HUES64 (cell line): Measurements from ENCODE around the gene HDAC7.

Source experiments
- H3K27ac ChIP-seq: 2 replicates; pipeline ENCODE4 v1.7.0; 2013; ENCODE audit warnings: low read depth, low read length, inconsistent platforms
- H3K27me3 ChIP-seq: 2 replicates; pipeline ENCODE4 v1.6.1; 2013; ENCODE audit warnings: mild to moderate bottlenecking, low read length; ENCODE audit not compliant: insufficient read depth
- H3K36me3 ChIP-seq: 2 replicates; pipeline ENCODE4 v1.6.1; 2013; ENCODE audit warnings: mild to moderate bottlenecking, low read length; ENCODE audit not compliant: insufficient read depth
- H3K4me1 ChIP-seq: 2 replicates; pipeline ENCODE4 v1.6.1; 2013; ENCODE audit warnings: mild to moderate bottlenecking, low read length, moderate library complexity; ENCODE audit not compliant: insufficient read depth
- H3K4me3 ChIP-seq: 2 replicates; pipeline ENCODE4 v1.5.1; 2013; ENCODE audit warnings: mild to moderate bottlenecking, low read length, moderate library complexity
- H3K9ac ChIP-seq: 2 replicates; pipeline ENCODE4 v1.6.1; 2013; ENCODE audit warnings: mild to moderate bottlenecking, low read depth, low read length
- H3K9me3 ChIP-seq: 2 replicates; pipeline ENCODE4 v1.6.1; 2013; ENCODE audit warnings: low read depth, low read length; ENCODE audit not compliant: insufficient read depth
- WGBS: fragments of 150-250, 120-280 bp; methylation state at CpG from one replicate; pipeline ENCODE4 v1.1.7; 2013; ENCODE audit warnings: missing lambda C conversion rate; 5-methylcytosine and 5-hydroxymethylcytosine counted together

The HDAC7 gene

DNA sequence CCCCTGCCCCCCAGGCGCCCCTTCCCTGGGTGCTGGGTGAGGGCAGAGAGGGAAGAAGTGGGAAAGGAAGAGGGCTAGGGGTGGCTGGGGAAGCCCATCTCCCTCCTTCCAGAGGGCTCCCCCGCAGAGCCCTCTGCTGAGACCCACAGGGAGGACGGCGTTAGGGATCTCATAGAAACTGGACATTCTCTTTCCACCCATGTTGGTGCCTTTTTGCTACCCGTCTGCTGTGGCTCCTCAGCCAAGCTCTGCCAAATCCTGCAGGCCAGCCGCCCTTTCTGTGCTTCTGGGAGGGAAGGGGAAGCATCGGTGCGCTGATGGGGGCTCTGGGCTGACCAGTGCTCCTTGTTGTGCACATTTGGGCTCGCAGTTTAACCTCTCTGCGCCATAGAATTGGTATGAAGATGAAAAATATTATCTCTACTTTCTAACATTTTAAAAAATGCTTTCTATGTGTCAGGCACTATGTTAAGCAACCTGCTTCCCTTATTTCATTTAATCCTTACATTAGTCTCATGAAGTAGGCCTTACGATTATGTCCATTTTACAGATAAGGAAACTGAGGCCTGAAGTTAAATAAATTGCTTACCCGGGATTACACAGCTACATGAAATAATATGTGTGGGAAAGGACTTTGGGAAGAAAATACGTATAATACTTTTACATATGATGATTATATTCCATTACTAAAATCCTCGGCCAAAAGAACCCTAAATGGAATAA, 45.7 kb downstream of the HDAC7 start:
- Histone ChIP-seq H3K36me3 (no peaks in the 10 kb centered on the region), H3K27me3 (peaks cover 13% of the 10 kb centered on the region), H3K27ac (no peak overlapping the region), H3K4me3 (peak overlapping the region; percentile 68), H3K9me3 (no peaks in the 10 kb centered on the region), H3K4me1 (peaks cover 15% of the 10 kb centered on the region), H3K9ac (peak overlapping the region; percentile 63; the same call in 1 of the 2 replicates)
- WGBS: 67% methylated on average over 9 of the region's 14 CpGs

DNA sequence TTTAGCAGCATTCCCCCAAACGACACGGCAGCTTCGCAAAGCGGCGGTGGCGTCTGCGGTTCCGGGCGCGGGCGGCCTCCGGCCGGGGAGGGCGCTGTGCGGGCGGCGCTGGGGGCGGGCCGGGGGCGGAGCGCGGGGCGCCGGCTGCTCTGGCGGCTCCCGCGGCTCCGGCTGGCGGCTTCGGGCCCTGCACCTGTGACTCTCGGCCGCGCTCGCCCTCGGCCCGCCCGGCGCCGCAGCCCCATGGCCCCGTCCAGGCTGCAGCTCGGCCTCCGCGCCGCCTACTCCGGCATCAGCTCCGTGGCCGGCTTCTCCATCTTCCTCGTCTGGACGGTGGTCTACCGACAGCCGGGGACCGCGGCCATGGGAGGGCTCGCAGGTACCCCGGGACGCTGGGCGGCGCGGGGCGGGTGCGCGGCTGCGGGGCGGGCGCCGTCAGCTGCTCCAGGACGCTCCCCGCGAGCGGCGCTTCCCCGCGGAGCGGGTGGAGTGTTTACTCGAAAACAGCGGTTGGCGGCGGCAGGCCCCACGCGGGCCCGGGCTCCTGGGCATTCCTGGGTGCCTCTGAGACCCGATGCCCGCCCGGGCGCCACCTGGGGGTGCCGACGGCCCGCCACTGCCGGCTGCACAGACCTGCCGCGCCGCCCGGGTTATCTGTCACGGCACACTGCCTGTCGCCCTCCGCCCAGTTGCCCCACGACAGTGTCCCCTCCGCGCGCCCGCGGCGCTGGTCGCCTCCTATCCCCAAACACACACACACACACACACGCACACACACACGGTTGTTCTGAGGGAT, 46.4 kb downstream of the HDAC7 start, which contains the start of gene SLC48A1:
SLC48A1 (plus strand) TSS at position 177 of the 796 bp plus-strand sequence; CDS start at position 244, 67 bp downstream.
- H3K36me3 ChIP-seq: no peaks in the 10 kb centered on the region
- peak within 1 kb of the TSS; percentile 63 for H3K9ac ChIP-seq
- H3K9me3 ChIP-seq: no peaks in the 10 kb centered on the region
- under 1% methylated on average over 104 of the region's 106 CpGs for WGBS
- H3K27ac ChIP-seq: no peak within 1 kb of the TSS
- H3K4me3 ChIP-seq: peak within 1 kb of the TSS; percentile 68
- peaks cover 13% of the 10 kb centered on the region for H3K27me3 ChIP-seq
- H3K4me1 ChIP-seq: peaks cover 16% of the 10 kb centered on the region

DNA sequence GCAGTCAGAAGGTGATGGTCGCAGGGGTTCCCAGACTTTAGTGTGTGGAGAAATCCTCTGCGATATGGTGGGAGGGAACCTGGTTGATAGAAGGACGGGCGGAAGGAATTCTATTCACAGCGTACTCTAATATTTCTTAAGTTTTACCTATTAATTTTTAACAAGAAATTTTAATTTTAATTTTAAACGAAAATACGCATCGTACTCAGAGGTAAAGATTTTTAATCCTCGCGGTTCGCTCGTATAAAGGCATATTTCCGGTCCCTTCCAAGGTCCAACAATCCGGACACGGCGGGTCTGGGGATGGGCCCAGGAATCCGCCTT, 47.0 kb downstream of the HDAC7 start:
- Histone ChIP-seq H3K9ac (peak overlapping the region; percentile 30; the same call in 1 of the 2 replicates), H3K27ac (no peak overlapping the region), H3K4me1 (peaks cover 15% of the 10 kb centered on the region), H3K27me3 (peaks cover 13% of the 10 kb centered on the region), H3K36me3 (no peaks in the 10 kb centered on the region), H3K4me3 (peak overlapping the region; percentile 68), H3K9me3 (no peaks in the 10 kb centered on the region)
- 20% methylated on average over 14 of the region's 17 CpGs for WGBS

DNA sequence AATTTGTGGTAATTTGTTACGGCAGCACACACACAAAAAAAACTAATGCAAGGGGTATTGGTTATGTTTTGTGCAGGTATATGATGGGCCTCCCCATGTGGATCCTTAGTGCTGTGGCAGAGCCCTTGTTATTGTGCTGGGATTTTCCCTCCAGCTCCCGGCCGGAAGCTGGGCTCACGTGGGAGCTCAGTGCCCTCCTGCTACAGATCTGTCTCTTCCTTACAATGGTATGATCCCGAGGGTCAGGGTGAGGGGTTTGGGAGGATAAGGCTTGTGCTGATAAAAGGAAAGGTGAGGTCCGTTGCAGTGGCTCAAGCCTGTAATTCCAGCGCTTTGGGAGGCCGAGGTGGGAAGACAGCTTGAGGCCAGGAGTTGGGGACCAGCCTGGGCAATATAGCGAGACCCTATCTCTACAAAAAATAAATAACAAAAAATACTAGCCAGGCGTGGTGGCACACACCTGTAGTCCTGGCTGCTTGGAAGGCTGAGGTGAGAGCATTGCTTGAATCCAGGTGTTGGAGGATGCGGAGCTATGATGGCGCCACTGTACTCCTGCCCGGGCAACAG, 47.5 kb downstream of the HDAC7 start:
- peaks cover 13% of the 10 kb centered on the region for H3K27me3 ChIP-seq
- H3K36me3 ChIP-seq: no peaks in the 10 kb centered on the region
- H3K9me3 ChIP-seq: no peaks in the 10 kb centered on the region
- peaks cover 15% of the 10 kb centered on the region for H3K4me1 ChIP-seq
- no peak overlapping the region for H3K9ac ChIP-seq
- 77% methylated on average over 13 of the region's 13 CpGs for WGBS
- H3K27ac ChIP-seq: no peak overlapping the region
- peak overlapping the region; percentile 68; the same call in 1 of the 2 replicates for H3K4me3 ChIP-seq

DNA sequence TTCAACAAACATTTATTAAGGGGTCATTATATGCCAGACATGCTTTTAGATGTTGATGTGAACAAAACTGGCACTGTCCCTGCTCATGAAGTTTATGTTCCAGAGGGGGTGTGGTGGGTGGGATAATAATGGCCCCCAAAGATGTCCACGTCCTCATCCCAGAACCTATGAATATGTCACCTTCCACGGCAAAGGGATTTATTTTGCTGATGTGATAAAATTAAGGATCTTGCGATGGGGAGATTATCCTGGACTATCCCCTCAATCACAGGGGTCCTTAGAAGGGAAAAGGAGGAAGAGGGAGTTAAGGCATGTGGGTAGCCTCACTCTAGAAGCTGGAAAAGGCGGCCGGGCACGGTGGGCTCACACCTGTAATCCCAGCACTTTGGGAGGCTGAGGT, 48.4 kb downstream of the HDAC7 start:
- Histone ChIP-seq H3K4me3 (no peak overlapping the region), H3K36me3 (no peaks in the 10 kb centered on the region), H3K9me3 (no peaks in the 10 kb centered on the region), H3K27ac (no peak overlapping the region), H3K27me3 (peaks cover 13% of the 10 kb centered on the region), H3K9ac (no peak overlapping the region), H3K4me1 (peaks cover 11% of the 10 kb centered on the region)
- 92% methylated on average over 4 of the region's 6 CpGs for WGBS

DNA sequence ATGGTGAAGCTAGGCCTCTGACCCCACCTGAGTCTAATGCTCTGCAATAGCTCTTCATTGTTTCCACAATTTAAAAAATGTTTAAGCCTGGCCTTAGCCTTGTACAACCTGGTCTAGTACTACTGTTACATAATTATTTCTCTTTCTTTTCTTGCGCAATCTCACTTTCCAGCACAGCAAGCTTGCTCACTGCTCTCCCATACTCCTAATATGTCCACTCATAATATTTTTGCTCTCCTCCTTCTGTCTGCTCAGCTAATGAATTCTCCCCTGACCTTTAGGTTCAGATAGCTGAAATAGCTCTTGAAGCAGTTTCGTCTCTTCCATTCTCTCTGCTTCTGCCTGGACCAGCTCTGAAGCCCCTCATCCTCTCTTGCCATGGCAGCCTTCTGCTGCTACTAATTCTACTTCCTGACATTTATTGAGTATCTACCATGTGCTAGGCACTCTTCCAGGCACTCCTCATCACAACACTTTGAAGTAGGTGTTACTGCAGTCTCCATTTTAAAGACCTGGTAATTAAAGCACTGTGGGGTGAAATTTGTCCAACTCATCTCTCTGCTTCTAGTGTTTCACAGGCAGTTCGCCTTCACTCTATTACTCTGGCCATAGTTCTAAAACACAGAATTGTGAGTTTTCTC, 49.5 kb downstream of the HDAC7 start:
- WGBS: 93% methylated on average over 3 of the region's 3 CpGs
- H3K9ac ChIP-seq: no peak overlapping the region

DNA sequence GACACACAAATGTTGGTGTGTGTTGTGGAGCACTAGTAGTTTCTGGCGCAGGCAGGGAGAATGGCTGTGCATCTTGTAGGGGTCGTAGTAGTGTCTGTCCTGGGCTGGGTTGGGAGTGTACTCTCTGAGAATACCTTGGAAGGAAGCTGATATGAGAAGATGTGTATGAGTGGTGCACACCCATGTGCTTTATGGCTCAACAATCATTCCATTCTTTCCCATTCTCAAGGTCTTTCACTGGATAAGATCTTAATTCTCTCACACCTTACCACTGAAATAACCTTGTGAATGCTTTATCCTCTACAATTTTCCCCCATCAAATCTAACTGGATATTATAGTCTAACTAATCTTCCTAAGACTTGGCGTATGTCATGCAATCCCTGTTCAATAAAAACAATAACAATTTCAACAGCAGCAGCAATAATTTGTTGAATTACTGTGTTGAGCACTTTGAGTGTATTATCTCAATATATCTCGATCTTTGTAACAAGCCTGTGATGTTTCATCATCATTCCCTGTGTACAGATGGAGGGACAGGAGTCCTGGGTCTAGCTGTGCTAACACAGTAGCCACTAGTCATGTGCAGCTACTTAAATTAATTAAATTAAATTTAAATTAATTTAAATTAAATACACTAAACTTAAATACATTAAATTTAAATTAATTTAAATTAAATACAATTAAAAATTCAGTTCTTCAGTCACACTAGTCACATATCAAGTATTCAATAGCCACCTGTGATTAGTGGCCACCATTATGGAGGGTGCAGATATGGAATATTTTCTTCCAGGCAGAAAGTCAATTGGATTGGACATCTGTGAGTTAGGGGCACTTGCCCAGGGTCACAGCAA, 50.2 kb downstream of the HDAC7 start:
- H3K27ac ChIP-seq: no peak overlapping the region
- H3K27me3 ChIP-seq: peaks cover 12% of the 10 kb centered on the region
- H3K4me3 ChIP-seq: no peak overlapping the region
- H3K9me3 ChIP-seq: no peaks in the 10 kb centered on the region
- WGBS: 93% methylated on average over 4 of the region's 4 CpGs
- H3K9ac ChIP-seq: no peak overlapping the region
- H3K4me1 ChIP-seq: peaks cover 11% of the 10 kb centered on the region
- H3K36me3 ChIP-seq: no peaks in the 10 kb centered on the region

More for the DNA sequence above, 49.5 kb downstream of the HDAC7 start:
- H3K9me3 ChIP-seq: no peaks in the 10 kb centered on the region
- no peak overlapping the region for H3K27ac ChIP-seq
- peaks cover 13% of the 10 kb centered on the region for H3K27me3 ChIP-seq
- no peaks in the 10 kb centered on the region for H3K36me3 ChIP-seq
- H3K4me3 ChIP-seq: no peak overlapping the region
- peaks cover 11% of the 10 kb centered on the region for H3K4me1 ChIP-seq

DNA sequence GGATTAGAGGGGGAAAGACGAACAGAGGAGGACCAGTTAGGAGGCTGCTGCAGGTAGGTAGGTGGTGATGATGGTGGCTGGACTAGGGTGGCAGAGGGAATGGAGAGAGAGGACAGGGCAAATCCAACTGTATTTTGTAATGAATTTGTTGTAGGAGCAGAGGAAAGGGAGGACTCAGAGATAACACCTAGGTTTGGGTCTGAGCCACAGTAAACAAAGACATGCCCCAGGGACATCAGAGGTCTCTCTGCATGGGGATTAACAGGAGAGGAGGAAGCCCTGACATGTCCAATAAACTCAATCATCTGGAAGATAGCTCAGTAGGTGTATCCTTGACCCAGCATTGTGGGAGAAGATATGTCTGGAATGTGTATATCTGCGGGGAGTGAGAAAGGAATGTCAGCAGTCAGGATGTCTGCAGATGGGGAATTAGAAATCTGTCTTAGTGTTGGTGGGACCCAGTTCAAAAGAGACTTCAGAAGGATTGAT, 51.3 kb downstream of the HDAC7 start:
- WGBS: 67% methylated on average over 2 of the region's 2 CpGs
- no peak overlapping the region for H3K4me3 ChIP-seq
- H3K4me1 ChIP-seq: peaks cover 11% of the 10 kb centered on the region
- no peak overlapping the region for H3K9ac ChIP-seq
- no peak overlapping the region for H3K27ac ChIP-seq
- H3K36me3 ChIP-seq: no peaks in the 10 kb centered on the region
- H3K27me3 ChIP-seq: peaks cover under 1% of the 10 kb centered on the region; the same call in 1 of the 2 replicates
- no peaks in the 10 kb centered on the region for H3K9me3 ChIP-seq

DNA sequence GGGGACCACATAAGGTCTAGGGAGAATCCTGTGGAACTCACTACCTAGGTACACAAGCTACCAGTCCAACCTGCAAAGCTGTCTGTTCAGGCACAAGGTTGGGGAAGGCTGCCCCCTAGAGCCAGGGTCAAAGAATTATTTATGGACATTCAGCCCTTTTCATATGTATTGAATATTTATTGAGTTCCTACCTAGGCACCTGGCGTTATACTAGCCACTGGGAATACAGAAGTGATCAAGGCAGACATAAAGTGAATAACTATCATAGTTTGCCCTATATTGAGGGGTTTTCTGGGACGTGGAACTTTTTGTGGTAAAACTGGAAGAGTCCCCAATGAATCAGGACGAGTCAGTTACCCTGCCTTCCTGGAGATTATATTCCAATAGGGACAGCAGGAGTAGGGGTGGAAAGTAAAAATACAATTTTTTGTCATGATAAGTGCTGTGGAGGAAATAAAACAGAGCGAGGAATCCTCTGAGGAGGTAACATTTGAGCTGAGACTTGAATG, 52.4 kb downstream of the HDAC7 start:
- Histone ChIP-seq H3K36me3 (no peaks in the 10 kb centered on the region), H3K27me3 (no peaks in the 10 kb centered on the region), H3K9me3 (no peaks in the 10 kb centered on the region), H3K9ac (no peak overlapping the region), H3K27ac (no peak overlapping the region), H3K4me1 (peaks cover 11% of the 10 kb centered on the region), H3K4me3 (no peak overlapping the region)
- 54% methylated on average over 4 of the region's 4 CpGs for WGBS
